Gastrocnemius medialis (tissue), 4 donors: Measurements from ENCODE around the gene PRPF19.

Source experiments
- CTCF ChIP-seq, 5 experiments: fragments of 450-650 bp in 3 of 5; fragments of 200-600 bp in 2 of 5; sonication (generic) in 2 of 5; IDR thresholded peaks in 4 of 5; conservative IDR thresholded peaks in 1 of 5; 1 replicate in 4 of 5; 2 replicates in 1 of 5; pipeline ENCODE4 v1.5.1; 2016 to 2019; ENCODE audit warnings: antibody characterized with exemption in 5 of 5, mild to moderate bottlenecking in 3 of 5, moderate library complexity in 3 of 5
- POLR2A ChIP-seq, 2 donors: fragments of 450-650 bp; IDR thresholded peaks; one replicate each; pipeline ENCODE4 v1.6.1; 2017; ENCODE audit warnings: antibody characterized with exemption in 2 of 2, mild to moderate bottlenecking in 2 of 2, moderate library complexity in 2 of 2

- TF ChIP-seq CTCF (IDR thresholded peaks at IDR 0.05 in 4 of 5, conservative IDR thresholded peaks at IDR 0.05 in 1 of 5) (no peak), POLR2A (IDR thresholded peaks at IDR 0.05) (no peak)
These were observed 47.5 kb downstream of the PRPF19 start for GRCh38 chr11:60858731-60859464.
